A673 (cell line): ENCODE measurements around the gene RERE.

Source experiments
- CTCF ChIP-seq: fragments of 300-800, 200-600 bp; sonication (generic); conservative IDR thresholded peaks from 2 replicates; pipeline ENCODE4 v1.5.1; 2017; ENCODE audit warnings: low read depth, mild to moderate bottlenecking, antibody characterized with exemption, low read length, moderate library complexity, mixed read lengths
- EZH2 ChIP-seq: fragments of 200-600 bp; sonication (generic); IDR thresholded peaks from 2 replicates; pipeline ENCODE4 v1.6.1; 2017; ENCODE audit warnings: borderline replicate concordance, low read depth, mild to moderate bottlenecking, mixed read lengths, antibody characterized with exemption, low read length; ENCODE audit not compliant: poor library complexity, severe bottlenecking

GRCh38 chr1:8529901-8530300, 287.5 kb downstream of the RERE start:
- no peak for TF ChIP-seq EZH2
- no peak for TF ChIP-seq CTCF
